ENCODE results near the gene XXYLT1.

GRCh38 chr3:195148549-195148948 is 122.4 kb downstream of the XXYLT1 start:
- TF ChIP-seq POLR2AphosphoS5 (IDR thresholded peaks at IDR 0.05; ENCODE audit: low read depth, low read length) = no peak
- TF ChIP-seq TAF1 (IDR thresholded peaks at IDR 0.05; ENCODE audit: borderline replicate concordance, low read depth, low read length) = no peak
- peak; percentile 41 for TF ChIP-seq POLR2A (IDR thresholded peaks at IDR 0.05; ENCODE audit: low read depth, low read length)
